A673 (cell line): Measurements from ENCODE around the gene MAVS. TPM values are rescaled to one million over a fixed set of nuclear protein-coding genes. Genes with fewer than 3 reads are reported as not detected.

ENCODE experiments used
- BruUV-seq: library from RNA; stranded (reverse); fragments of 400-500 nt; replicated peaks from 2 replicates; lab custom pipeline; 2021; lab: Mats Ljungman, UMichigan
- CTCF ChIA-PET: fragments of 300-600 bp; sonication (Branson Sonifier 250); formaldehyde crosslinking; loops from one replicate; lab custom pipeline; 2022; ENCODE audit warnings: antibody characterized with exemption; lab: Charles Lee
- POLR2A ChIA-PET: fragments of 300-600 bp; sonication (Branson Sonifier 250); formaldehyde crosslinking; loops from one replicate; lab custom pipeline; 2022; ENCODE audit warnings: antibody characterized with exemption; ENCODE audit not compliant: low non-redundant PET; lab: Charles Lee
- DNase-seq: peaks from one replicate; pipeline ENCODE4 v3.0.0-alpha.2; 2015; ENCODE audit warnings: low spot score
- H3K27ac ChIP-seq: fragments of 200-600 bp; sonication (generic); 2 replicates; pipeline ENCODE4 v1.5.1; 2016; ENCODE audit warnings: mixed run types, low read depth, mild to moderate bottlenecking, mixed read lengths, antibody characterized with exemption, low read length; ENCODE audit not compliant: poor library complexity, severe bottlenecking
- H3K27me3 ChIP-seq: fragments of 200-600 bp; sonication (generic); replicated peaks from 2 replicates; pipeline ENCODE4 v1.6.1; 2017; ENCODE audit warnings: mixed run types, low read depth, mild to moderate bottlenecking, mixed read lengths, antibody characterized with exemption, low read length; ENCODE audit not compliant: insufficient read depth, poor library complexity
- H3K36me3 ChIP-seq: fragments of 200-600 bp; sonication (generic); 2 replicates; pipeline ENCODE4 v1.6.1; 2016; ENCODE audit warnings: mixed run types, mild to moderate bottlenecking, mixed read lengths, antibody characterized with exemption, low read length; ENCODE audit not compliant: insufficient read depth, poor library complexity, severe bottlenecking
- H3K4me1 ChIP-seq: fragments of 200-600 bp; sonication (generic); 2 replicates; pipeline ENCODE4 v1.6.1; 2017; ENCODE audit warnings: mixed run types, mild to moderate bottlenecking, mixed read lengths, antibody characterized with exemption, low read length; ENCODE audit not compliant: insufficient read depth, poor library complexity, severe bottlenecking
- H3K4me3 ChIP-seq: fragments of 200-600 bp; sonication (generic); 2 replicates; pipeline ENCODE4 v1.5.1; 2016; ENCODE audit warnings: low read depth, mixed run types, mild to moderate bottlenecking, mixed read lengths, low read length; ENCODE audit not compliant: poor library complexity, severe bottlenecking
- H3K9me3 ChIP-seq: fragments of 200-600 bp; sonication (generic); 2 replicates; pipeline ENCODE4 v1.6.1; 2016; ENCODE audit warnings: mixed run types, low read depth, mild to moderate bottlenecking, mixed read lengths, antibody characterized with exemption, low read length; ENCODE audit not compliant: poor library complexity, severe bottlenecking
- EZH2 ChIP-seq: fragments of 200-600 bp; sonication (generic); IDR thresholded peaks from 2 replicates; pipeline ENCODE4 v1.6.1; 2017; ENCODE audit warnings: borderline replicate concordance, low read depth, mild to moderate bottlenecking, mixed read lengths, antibody characterized with exemption, low read length; ENCODE audit not compliant: poor library complexity, severe bottlenecking
- intact Hi-C: fragments of 100-400 bp; cut with micrococcal nuclease; formaldehyde crosslinking; loops from one replicate; pipeline ENCODE4 v1.10.0; 2022; ENCODE audit not compliant: unreplicated experiment
- total RNA-seq: library from RNA; stranded (reverse); gene quantifications from 2 replicates; pipeline ENCODE4 v1.2.3, GENCODE V29; 2021
- TF ChIP-seq, protein P1 (sequence below): fragments of 300-800, 200-600 bp; sonication (generic); conservative IDR thresholded peaks from 2 replicates; pipeline ENCODE4 v1.5.1; 2017; ENCODE audit warnings: low read depth, mild to moderate bottlenecking, antibody characterized with exemption, low read length, moderate library complexity, mixed read lengths

MAVS gene
- total RNA-seq, 1 experiment from 2014 or later, result 28.2 TPM

DNA sequence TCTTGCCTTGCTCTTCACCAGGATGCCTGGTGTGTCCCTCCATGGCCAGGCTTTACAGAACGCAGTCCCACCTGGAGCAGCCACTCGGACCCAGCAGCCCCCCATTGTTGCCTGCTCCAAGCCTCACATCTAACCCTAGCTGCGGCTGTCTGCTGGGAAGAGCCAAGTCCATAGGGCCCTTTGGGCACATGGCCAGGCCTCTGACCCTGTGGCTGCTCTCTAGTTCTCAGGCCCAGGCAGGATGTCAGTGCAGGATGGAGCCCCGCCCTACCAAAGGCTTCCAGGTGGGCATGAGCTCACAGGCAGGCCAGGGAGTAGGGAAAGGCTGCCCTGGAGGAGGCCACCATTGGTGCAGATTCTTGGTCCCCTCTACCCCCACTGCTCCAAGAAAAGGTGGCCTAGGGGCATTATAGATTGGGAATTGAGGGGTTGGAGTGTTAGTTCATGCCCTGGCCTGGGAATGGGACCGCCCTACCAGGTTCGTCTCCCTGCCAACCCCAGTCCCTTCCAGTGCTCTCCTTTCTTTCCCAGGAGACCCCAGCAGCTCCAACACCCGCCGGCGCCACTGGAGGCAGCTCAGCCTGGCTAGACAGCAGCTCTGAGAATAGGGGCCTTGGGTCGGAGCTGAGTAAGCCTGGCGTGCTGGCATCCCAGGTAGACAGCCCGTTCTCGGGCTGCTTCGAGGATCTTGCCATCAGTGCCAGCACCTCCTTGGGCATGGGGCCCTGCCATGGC is 18.7 kb downstream of the MAVS start:
- TF ChIP-seq EZH2, result no peak
- TF ChIP-seq, protein P1, sequence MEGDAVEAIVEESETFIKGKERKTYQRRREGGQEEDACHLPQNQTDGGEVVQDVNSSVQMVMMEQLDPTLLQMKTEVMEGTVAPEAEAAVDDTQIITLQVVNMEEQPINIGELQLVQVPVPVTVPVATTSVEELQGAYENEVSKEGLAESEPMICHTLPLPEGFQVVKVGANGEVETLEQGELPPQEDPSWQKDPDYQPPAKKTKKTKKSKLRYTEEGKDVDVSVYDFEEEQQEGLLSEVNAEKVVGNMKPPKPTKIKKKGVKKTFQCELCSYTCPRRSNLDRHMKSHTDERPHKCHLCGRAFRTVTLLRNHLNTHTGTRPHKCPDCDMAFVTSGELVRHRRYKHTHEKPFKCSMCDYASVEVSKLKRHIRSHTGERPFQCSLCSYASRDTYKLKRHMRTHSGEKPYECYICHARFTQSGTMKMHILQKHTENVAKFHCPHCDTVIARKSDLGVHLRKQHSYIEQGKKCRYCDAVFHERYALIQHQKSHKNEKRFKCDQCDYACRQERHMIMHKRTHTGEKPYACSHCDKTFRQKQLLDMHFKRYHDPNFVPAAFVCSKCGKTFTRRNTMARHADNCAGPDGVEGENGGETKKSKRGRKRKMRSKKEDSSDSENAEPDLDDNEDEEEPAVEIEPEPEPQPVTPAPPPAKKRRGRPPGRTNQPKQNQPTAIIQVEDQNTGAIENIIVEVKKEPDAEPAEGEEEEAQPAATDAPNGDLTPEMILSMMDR, result no peak
- no peaks in the 10 kb centered on the region for H3K4me1 ChIP-seq

DNA sequence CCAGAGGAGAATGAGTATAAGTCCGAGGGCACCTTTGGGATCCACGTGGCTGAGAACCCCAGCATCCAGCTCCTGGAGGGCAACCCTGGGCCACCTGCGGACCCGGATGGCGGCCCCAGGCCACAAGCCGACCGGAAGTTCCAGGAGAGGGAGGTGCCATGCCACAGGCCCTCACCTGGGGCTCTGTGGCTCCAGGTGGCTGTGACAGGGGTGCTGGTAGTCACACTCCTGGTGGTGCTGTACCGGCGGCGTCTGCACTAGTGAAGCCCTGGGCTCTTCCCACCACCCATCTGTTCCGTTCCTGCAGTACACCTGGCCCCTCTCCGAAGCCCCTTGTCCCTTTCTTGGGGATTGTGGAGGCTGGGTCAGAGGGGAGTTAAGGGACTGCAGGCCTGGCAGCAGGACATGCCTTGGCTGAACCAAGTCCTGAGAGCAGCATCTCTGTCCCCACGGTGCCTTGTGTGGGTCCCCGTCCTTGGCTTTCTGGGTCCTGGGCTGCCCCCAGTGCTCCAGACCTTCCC is 19.3 kb downstream of the MAVS start:
- no peak for DNase-seq
- TF ChIP-seq EZH2, result no peak
- TF ChIP-seq, protein P1, result no peak
- Histone ChIP-seq H3K9me3 (no peaks in the 10 kb centered on the region), H3K36me3 (peaks cover 48% of the 10 kb centered on the region), H3K4me3 (no peak overlapping the region), H3K27ac (no peak overlapping the region), H3K4me1 (no peaks in the 10 kb centered on the region), H3K27me3 (no peaks in the 10 kb centered on the region)
- intact Hi-C loops, result no loop called here
- CTCF ChIA-PET, result no interaction called here
- POLR2A ChIA-PET, result no interaction called here
- BruUV-seq, result no TSS peak

More for the DNA sequence above, 18.7 kb downstream of the MAVS start:
- Histone ChIP-seq H3K27ac (no peak overlapping the region), H3K4me3 (no peak overlapping the region), H3K36me3 (peaks cover 48% of the 10 kb centered on the region), H3K27me3 (no peaks in the 10 kb centered on the region), H3K9me3 (no peaks in the 10 kb centered on the region)
- ChIA-PET POLR2A (interaction anchor here (0.6 kb wide), 1 partner anchor 12 kb away, joined by 6 read pairs; no protein-coding TSS in a partner anchor), CTCF (no interaction called here)
- no TSS peak for BruUV-seq
- no peak for DNase-seq
- intact Hi-C loops, result no loop called here

DNA sequence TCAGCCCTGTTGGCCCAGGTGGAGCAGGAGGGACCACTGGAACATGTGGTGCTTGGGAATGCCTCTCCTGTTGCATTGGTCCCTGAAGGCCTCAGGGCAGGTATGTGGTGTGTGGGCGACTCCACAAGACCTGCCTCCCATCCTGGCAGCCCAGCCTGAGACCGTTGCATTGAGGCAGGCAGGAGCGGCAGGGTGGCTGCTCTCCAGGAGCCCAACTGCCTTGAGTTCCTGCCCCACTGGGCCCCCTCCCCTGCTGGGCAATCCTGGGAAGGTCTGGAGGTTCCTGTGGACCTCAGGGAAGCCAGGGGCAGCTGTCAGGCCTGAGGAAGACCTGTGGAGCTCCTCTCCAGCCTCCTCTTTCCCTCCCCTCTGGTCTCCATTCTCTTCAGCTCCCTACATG is 19.8 kb downstream of the MAVS start:
- POLR2A ChIA-PET, result no interaction called here
- Histone ChIP-seq H3K9me3 (no peaks in the 10 kb centered on the region), H3K27me3 (no peaks in the 10 kb centered on the region), H3K27ac (no peak overlapping the region), H3K4me3 (no peak overlapping the region), H3K4me1 (no peaks in the 10 kb centered on the region), H3K36me3 (peaks cover 48% of the 10 kb centered on the region)
- no peak for DNase-seq
- CTCF ChIA-PET, result no interaction called here
- no TSS peak for BruUV-seq
- intact Hi-C loops, result no loop called here
- TF ChIP-seq, protein P1, result no peak
- no peak for TF ChIP-seq EZH2
